Iris pigment epithelial cell (primary cell): ENCODE data around the gene CAMTA1.

Source experiments
- DNase-seq: peaks from one replicate; pipeline ENCODE4 v3.0.0-alpha.2; 2011; ENCODE audit warnings: low read depth

CAMTA1 gene

GRCh38 chr1:6852136-6852890, 67.1 kb downstream of the CAMTA1 start:
- DNase-seq = no peak

DNA sequence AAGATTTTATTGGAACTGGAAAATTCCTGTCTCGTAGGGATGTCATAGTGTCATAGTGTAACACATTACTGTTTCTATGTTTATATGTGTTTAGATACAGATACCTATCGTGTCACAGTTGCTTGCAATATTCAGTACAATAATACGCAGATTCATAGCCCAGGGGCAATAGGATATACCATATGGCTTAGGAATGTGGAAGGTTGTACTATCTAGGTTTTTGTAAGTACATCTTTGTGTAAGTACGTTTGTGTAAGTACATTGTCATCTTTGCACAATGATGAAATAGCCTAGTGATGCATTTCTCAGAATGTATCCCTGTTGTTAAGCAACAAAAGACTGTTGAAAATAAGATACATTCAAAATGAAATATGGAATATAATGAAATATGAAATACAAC, 68.9 kb downstream of the CAMTA1 start:
- DNase-seq = peak; percentile 82

- no peak for DNase-seq
Observed at GRCh38 chr1:6857831-6858230, 72.6 kb downstream of the CAMTA1 start.

- peak; percentile 20 for DNase-seq
Observed at GRCh38 chr1:6858596-6858995, 73.3 kb downstream of the CAMTA1 start.

DNA sequence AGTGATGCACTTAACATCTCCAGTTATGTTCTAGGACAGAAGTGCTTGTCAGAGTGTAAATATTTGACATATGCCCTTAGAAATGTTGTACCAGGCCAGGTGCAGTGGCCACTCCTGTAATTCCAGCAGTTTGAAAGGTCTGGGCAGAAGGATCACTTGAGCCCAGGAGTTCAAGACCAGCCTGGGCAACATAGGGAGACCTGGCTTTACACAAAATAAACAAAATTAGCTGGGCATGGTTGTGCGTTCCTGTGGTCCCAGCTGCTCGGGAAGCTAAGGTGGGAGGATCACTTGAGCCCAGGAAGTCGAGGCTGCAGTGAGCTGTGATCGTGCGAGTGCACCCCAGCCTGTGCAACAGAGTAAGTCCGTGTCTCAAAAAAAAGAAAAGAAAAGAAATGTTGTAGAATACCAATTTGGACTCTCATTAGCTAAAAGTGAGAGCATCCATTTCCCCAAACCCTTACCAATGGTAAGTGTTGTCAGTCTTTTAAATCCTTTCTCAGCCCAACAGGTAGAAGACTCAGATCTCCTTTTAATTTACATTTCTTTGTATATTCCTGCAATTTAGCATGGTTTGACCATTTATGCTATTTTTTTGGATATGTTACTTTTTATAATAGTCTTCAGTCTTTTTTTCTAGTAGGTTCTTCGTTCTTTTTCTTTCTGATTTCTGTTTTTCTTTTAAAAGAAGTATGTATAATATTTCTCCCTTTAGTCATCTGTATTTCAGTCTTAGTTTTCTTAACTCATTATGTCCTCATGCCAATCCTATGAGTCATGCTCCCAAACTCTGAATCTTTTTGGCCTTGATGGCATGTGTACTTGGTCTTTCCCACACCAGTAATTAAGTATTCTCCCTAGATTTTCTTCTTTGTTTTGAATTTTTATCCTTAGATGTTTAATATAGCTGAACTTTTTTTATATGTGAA, 74.4 kb downstream of the CAMTA1 start:
- DNase-seq = peak; percentile 98

DNA sequence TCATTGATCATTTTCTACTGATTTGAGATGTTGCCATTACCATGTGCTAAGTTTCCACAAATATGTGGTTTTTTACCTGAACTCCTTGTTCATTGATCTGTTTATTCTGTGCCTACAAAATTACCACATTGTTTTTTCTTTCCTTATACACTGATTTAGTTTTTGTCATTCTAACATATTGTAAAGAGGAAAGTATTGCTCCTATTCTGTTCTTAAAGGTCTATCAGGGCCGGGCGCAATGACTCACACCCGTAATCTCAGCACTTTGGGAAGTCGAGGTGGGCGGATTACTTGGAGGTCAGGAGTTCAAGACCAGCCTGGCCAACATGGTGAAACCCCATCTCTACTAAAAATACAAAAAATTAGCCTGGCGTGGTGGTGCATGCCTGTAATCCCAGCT, 75.1 kb downstream of the CAMTA1 start:
- DNase-seq = peak; percentile 91

DNA sequence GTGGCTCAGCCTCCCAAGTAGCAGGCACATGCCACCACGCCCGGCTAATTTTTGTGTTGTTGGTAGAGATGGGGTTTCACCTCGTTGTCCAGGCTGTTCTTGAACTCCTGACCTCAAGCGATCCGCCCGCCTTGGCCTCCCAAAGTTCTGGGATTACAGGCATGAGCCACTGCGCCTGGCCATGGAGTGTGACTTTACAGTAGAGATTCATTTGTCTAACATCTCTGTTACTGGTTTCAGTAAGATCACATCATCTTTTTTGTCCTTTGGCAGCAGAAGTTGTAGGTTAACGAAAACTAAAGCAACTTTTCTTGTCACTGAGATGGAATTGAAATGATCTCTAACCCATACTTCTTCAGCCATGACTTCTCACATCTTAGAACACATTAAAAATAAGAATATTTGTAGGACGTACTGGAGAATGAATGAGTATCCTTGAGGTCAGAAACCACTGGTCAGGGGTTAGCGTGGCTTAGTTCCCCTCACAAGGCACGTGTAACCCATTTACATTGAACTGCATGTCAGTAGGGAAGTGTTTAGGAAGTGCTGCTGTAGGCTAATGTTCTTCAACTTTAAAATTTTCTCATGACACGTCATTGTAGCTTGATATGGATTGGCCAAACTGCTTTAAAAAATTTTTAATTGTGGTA, 75.9 kb downstream of the CAMTA1 start:
- DNase-seq = no peak

- DNase-seq = no peak
Observed at GRCh38 chr1:6862906-6863305, 77.7 kb downstream of the CAMTA1 start.

DNA sequence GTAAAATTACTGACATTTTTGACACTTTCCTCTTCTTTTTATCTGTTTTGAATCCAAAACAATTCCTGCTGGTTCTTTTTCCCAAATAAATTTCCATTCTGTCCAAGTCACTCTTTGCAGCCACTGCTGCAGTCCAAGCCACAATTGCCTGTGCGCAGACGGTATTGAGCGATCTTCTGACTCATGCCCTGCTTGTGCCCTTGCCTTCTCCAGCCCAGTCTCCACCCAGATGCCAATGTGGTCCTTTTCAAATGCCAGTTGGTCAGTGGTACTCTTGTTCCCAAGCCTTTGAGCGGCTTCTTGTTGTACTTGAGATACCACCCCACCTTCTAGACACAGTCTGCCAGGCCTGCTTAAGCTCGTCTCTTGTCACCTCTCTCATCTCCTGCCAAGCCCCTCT, 78.9 kb downstream of the CAMTA1 start:
- no peak for DNase-seq

GRCh38 chr1:6866825-6867224, 81.6 kb downstream of the CAMTA1 start:
- no peak for DNase-seq

- no peak for DNase-seq
Observed at GRCh38 chr1:6867321-6867720, 82.1 kb downstream of the CAMTA1 start.

DNA sequence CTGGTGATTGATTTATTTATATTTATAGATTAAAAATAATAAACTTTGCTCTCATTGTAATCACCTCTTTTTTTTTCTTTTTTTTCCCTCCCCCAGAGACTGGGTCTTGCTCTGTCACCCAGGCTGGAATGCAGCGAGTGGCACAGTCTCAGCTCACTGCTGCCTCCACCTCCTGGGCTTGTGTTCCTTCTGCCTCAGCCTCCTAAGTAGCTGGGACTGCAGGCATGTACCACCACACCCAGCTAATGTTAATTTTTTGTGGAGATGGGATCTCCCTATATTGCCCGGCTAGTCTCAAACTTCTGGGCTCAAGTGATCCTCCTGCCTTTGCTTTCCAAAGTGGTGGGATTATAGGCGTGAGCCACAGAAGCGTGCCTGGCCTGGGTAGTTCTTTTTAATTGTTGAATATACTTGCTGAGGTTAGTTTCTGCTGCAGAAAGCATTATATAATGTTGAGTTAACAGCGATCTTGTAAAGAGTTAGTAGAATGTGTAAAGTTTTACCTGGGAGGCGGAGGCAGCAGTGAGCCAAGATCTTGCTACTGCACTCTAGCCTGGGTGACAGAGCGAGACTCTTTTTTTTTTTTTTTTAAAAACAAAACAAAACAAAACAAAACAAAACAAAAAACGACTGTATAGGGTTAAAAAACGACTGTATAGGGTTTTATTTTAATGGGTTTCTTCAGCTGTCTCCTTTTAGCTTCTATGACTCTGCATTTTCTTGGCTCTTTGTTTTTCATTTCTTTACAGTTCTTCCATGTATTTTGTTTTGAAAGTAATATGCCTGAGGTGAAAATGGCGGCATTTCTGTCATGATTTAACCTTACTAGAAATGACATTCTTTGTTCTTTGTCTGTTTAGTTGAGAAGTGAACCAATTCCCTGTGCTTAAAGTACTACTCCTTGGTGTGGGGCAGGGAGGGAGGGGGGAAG, 82.7 kb downstream of the CAMTA1 start:
- DNase-seq = no peak

GRCh38 chr1:6868660-6869380, 83.6 kb downstream of the CAMTA1 start:
- DNase-seq = peak; percentile 49

DNA sequence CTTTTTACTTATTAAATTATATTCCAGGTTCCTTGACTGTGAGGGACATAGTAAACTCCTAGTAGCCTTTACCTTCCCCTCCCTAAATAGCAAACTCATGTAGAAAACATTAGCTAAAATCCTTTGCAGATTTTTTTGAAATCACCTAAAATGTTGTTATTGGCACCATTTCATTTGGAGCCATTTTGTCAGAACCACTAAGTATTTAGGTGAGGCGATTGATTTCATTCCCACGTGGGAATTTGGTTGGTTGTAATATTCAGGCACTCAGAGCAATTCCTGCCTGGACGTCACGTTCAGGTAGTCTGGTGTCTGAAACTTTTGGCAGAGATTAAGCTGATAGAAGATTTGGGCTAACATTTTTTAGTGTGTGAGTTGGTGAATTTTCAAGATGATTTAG, 84.3 kb downstream of the CAMTA1 start:
- no peak for DNase-seq

DNA sequence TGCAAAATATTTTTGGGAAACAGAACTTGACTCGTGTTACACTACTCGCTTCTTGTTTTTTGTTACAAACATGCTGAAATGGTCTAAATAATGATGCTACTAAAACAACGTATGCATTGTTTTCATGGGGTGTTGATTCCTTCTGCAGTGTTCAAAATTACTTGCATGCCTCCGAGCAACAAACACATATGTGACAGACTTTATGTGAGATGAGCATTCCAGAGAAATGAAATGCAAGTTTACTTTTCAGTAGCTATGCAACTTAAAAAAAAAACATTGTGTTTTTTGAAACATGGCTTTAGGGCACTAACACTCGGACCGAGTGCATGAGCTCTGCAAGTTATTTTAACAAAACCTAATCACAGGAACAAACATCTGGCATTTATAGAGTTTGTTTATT, 84.8 kb downstream of the CAMTA1 start:
- DNase-seq = peak; percentile 50

DNA sequence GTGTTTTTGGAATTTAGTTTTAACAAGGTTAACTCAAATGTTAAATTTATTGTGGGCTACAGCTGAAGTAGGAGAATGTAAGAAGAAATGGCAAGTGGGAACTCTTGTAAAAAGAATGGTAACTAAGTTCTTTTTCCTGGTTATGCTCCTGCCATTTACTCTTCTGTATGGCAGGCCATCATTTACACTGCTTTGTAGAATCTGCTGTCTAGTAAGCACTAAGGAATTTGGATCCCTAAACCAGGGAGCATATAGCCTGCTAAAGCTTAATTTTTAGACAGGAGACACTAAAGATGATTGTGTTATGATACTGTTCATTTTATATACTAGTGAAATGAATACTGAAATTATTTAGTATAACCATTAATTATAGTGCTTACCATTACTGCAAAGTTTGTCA, 85.3 kb downstream of the CAMTA1 start:
- DNase-seq = peak; percentile 50

- DNase-seq = no peak
Observed at GRCh38 chr1:6871300-6871972, 86.2 kb downstream of the CAMTA1 start.

- DNase-seq = peak; percentile 60
Observed at GRCh38 chr1:6872573-6873261, 87.5 kb downstream of the CAMTA1 start.

GRCh38 chr1:6873298-6874015, 88.2 kb downstream of the CAMTA1 start:
- peak; percentile 78 for DNase-seq
